Stimulated activated CD8-positive, alpha-beta memory T cell treated with anti-CD3 and anti-CD28 coated beads, Interleukin-15, amount 100 ng/mL, for 1 hour (primary cell): Measurements from ENCODE around the gene CFAP299.

ENCODE experiments used
- DNase-seq: peaks from one replicate; pipeline ENCODE4 v3.0.0-alpha.2; 2020; ENCODE audit warnings: low read depth

Gene CFAP299

DNA sequence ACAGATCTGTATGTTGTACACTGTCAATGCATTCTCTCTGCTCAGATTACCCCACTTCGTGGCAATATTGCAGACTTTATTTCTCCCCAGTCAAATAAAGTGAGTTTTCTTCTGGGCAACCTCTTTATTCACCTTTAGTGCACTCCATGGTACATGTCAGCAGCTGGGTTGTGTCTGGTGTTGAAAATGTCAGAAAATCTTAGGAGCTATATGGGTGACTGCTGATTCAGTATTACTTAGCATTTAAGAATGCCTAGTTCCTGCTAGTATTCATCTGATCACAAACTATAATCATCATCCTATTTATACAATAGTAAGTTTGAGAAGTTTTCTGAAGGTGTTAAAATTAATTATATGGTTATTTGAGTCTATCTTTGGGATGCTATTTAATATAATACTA lies 112.5 kb downstream of the CFAP299 start:
- DNase-seq: no peak

DNA sequence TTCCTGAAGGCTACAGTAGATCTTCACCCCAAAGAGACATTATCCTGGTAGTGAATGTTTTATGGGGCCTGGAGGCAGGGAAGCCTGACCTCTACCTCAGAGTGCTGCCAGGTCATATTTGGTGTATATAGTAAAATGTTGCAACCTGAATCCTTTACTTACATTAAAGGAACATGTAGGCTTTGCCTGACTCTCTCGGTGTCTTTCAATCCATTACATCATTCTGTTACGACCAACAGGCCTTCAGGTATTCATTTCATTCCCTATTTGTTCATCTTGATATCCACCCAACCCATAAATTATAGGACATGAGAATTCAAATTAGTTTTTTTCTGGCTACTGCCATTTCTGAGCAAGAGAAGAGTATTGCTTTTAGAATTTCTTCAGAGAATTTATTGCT lies 116.5 kb downstream of the CFAP299 start:
- DNase-seq: no peak

DNA sequence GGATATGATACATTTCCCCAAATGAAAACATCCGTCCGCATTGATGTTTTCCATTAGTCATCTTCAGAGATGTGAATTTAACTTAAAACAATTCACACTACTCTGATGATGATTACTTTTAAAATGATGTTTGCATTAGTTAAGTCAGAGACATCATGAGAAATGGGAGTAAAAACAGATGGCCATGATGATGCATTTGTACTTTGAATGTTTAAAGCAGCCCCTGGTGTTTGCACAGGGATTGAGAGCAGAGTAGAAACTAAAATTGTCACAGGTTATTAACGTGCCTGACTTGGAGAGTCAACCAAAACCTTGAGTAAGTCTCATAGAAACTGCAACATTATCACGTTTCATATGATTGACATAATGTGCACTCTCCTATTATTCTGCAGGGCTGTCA lies 117.2 kb downstream of the CFAP299 start:
- DNase-seq: no peak

DNA sequence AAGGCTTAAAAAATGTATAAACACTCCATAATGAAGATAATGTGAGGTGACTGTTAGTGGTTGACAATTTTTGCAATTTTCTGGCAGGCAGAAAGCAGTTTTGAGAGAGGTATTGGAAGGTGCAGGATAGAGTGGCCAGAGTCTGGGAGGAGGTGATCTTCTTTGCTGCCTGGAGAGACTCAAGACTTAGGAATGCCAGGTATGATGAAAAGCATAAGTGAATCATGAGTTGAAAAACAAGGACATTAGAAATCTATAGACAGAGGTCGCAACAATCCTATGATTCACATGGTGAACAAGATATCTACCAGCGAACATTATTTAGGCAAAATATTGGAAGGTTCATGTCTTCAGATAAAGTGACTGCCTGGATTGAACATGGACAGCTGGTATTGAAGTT lies 118.5 kb downstream of the CFAP299 start:
- no peak for DNase-seq

DNA sequence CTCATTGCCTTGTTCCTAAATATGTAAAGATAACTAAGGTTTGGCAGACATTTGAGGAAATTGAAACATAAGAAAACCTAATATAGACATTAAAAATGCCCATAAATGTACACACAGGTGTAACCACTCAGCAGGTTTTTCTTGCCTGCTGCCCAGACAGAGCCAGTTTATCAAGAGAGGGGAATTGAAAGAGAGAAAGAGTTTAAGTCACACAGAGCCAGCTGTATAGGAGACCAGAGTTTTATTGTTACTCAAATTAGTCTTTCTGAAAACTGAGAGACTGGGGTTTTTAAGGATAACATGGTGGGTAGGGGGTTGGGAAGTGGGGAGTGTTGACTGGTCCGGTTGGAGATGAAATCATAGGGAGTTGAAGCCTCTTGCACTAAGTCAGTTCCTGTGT lies 119.0 kb downstream of the CFAP299 start:
- DNase-seq: no peak

DNA sequence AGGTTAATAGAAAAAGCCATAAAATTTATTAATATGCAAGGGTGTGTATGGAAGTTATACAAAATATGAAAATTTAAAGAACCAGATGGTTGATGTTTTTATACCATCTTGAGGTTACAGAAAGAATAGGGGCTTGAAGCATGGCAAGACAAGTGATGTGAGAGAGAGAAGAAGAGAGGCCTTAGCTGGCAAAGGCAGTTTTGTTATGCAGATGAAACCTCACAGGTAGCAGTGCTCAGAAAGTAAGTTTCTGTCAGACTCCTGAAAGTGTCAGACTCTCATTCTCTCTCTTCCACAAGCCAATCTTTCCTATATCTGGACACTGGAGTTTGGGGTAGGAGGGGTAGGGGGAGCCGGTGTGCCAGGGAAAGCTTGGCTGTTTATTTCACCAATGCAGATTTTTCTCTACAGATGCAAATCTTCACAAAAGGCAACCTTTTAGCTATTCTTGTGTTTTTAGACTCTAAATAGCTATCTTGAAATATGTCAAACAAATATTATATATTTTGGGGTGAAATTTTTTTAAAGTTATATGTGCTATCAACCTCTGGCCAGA lies 124.5 kb downstream of the CFAP299 start:
- DNase-seq: no peak

DNA sequence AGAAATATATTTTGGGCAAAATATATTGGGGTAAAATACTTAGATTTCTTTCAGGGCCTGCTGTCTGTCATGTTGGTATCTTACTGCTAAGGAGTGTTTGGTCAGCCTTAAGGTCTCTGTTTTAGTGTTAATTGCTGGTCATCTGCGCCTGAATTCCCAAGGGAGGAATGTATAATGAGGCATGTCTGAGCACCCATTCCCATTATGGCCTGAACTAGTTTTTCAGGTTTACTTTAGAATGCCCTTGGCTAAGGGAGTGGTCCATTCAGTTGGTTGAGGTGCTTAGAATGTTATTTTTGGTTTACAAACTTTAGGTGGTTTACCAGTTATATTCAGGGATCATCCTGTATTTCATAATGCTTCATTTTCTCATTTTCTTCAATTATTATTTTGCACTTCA lies 125.9 kb downstream of the CFAP299 start:
- no peak for DNase-seq

DNA sequence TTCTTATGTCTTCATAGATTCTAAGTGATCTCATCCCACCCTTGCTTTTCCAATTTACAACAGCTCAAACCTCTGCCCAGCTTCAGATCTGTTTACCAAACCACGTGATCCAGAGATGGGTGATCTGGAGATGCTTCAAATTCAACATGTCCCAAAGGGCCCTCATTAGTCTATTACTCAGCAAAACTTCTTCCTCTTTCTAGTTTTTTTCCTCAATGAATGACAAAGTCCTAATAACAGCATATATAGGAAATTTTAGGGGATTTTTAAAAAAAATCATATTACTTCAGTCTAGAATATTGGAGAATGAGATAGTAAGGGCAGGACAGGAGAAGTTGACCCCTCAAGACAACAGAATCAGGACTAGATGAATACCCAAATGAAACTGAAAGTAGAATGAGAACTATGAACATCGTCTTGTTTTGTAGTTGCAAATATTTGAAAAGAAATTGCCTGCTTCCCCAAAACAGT lies 127.1 kb downstream of the CFAP299 start:
- no peak for DNase-seq

DNA sequence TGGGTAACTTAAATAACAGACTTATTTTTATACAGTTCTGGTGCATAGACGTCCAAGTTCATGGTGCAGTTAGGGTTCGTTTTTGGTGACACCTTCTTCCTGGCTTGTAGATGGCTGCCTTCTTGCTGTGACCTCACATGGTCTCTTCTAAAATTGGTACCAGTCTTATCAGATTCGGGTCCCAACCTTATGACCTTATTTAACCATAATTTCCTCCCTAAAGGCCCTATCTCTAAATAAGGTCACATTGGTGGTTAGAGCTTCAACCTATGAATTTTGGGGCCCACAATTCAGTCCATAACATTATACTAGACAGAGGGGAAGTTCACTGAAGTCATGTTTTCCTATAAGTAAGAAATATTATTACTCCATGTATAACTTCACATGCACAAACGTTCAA lies 128.0 kb downstream of the CFAP299 start:
- no peak for DNase-seq

DNA sequence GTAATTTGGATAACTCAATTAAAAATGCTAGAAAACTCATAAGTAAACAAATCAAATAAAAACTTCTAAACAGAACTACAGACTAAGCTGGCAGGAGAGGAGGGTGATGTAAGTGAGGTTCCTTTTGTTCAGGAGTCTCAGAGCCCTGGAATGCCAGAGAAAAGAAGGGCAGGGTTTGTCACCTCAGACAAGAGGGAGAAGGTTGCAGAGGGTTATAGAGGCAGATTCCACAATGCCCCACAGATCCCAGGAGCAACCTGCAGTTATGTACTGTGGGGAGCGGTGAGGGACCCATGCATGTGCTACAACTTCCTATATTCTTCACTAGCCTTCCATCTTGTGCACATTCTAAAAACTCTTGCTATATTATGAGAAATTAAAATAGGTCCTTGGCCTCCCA lies 129.7 kb downstream of the CFAP299 start:
- no peak for DNase-seq

DNA sequence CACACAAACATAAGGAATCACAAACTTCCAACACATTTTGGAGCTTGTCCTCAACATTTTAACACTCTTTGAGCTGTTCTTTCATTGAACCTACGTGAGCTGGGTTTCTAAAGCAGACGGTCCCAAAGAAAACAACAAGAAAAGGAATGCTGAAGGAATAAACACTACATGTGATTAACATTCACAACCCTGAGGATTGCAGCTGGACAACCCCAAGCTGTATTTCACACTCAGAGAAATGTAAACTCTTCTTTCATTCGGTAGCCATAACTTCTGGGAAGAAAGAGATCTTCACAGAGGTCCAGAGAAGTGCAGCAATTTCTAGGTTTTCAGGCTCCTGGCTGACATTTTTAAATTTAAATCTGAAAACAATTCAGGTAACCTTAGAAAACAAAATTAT lies 130.2 kb downstream of the CFAP299 start:
- DNase-seq: no peak

DNA sequence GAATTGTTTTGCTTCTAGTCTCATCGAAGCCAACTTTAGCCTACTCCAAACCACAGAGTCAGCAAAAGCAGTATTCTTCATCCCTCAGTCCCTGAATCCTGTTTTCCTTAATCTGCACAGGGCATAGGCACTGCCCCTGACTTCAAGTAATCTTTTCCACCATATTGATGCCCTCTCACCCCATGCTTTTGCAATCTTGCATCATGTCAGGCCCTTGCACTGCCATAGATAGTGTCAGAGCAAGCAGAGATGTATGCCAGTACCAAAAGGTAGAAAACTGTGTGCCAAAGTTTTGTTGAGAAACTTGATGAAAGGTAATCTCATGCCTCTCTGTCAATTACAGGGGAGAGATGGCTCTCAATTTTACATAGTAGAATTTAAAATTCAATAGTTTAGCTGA lies 131.1 kb downstream of the CFAP299 start:
- DNase-seq: no peak

DNA sequence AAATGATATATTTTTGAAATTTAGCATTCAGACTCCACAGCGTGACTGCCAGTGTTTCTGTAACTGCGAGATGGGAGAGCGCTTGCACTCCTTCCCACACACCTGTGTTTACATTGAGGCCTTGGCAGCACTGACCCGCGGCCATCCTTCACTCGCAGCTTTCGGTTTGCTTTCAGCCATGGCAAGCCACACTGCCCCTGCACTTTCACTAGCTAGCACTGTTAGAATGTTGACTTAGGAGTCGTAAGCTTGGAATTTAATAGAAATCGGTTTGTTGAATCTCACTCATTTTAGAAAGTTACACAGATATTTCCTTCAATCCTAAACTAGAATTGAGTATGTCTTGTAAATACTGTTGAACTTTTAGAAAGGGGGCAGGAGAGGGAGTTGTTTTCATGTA lies 136.2 kb downstream of the CFAP299 start:
- no peak for DNase-seq

DNA sequence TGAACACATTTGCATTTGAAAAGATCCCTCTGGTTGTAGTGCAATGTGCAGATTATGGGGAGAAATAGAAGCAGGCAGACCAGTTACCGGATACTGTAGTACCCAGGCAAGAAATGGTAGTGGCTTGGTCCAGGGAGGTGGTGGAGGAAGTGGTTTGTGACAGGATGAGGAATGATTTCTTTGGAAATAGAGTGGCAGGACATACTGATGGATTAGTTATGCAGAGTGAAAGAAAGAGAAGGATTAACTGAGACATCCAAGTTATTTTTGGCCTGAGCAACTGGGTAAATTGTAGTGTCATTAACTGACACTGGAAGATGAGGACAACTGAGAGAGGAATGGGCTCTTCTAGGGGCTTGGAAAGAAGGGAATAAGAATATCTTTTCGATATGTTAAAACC lies 139.7 kb downstream of the CFAP299 start:
- no peak for DNase-seq

DNA sequence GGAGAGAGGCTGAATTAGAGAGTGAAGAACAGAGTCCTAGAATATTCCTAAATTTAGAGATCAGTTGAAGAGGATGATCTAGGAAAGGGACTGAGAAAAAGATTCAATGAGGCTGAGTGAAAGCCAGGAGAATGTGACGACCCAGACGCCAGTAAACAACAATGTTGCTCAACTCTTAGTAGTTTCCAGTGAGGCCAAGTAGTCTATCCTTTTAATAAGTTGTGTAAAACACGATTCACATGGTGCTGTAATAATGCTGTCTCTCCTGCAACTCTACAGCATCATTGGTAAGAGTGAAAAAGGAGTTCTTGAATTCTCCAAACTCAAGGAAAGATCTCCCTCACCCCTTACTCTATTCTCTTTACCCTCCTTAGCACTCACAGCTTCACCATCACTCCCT lies 140.3 kb downstream of the CFAP299 start:
- DNase-seq: no peak

DNA sequence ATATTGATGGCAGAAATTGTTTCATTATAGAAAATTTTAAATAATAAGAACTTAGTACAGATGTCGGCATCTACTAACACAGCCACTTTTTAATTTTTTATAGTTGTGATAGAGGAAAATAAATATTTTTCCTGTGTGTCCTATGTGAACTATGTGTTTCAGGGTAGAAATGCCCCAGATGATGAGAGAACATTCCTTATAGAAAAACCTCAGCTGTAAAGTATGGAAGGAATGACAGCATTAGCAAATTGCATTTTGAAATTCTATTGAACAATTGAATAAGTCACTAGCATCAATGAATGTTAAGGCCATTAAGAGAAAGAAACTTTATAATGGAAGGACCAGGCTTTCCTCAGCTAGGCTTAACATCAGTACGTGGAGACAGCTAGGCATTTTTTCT lies 149.2 kb downstream of the CFAP299 start:
- DNase-seq: no peak

DNA sequence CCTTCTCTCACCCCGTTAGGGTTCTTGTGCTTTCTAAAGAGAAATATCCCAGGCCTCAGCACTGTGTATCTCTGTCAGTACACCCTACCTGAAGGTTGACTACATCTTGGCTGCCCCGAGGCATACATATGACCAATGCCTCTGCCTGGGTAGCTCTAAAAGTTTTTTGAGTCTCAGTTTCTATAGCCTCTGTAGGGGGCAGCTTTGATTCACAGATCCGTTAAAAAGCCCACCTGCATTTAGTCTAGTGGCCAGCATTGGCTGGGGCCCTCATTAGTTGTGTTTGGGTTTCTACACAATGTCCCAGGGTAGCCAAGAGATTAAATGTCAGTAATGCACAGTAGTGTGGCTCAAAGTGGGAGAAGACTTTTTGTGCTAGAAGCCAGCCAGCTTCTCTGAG lies 151.1 kb downstream of the CFAP299 start:
- no peak for DNase-seq

DNA sequence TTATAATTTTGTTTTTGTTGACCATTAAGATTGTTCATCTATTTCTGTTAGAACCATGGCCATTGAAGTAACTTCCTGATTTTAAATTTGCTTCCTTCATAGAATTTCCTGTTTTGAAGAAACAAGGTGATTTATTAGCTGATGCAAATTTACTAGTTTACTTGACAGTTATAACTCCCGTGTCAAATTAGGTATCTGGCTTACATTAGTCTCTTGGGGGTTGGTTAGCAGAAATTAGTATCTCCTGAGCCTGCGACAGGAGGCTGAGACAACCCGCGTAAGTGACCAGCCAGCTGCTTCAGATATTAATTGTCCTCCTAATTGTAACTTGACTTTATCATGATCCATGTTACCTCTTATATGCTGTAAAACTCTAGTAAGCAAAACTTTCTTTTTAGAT lies 154.3 kb downstream of the CFAP299 start:
- no peak for DNase-seq

DNA sequence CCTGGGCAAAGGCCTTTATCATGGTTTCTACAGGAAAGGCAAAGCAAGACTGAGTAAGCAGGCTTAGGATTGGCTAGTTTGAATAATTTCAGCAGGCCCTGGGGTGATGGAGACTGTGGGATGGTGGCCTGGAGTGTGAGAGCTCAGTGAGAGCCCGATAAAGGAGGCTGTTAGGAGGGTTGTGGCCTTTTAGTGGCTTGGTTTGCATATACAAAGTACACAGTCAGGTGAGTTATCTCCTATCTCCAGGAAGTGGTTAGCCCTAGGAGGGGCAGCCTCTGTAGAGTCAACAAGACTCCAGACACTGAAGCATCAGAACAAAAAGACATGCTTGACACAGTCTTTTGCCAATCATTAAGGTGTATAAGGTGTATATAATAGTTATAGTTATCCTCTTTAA lies 157.2 kb downstream of the CFAP299 start:
- peak; percentile 23 for DNase-seq

DNA sequence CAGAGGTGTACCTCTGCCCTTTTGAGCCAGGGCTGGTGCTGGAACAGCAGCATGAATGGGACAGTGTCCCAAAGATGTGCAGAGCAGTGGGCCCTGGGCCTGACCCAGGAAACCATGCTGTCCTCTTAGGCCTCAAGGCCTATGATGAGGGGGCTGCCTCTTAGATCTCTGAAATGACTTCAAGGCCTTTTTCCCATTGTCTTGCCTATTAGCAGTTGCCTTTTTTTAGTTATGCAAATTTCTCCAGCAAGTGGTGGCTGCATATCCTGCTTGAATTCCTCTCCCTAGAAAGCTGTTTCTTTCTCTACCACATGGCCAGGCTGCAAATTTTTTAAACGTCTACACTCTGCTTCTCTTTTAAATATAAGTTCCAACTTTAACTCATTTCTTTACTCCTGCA lies 160.3 kb downstream of the CFAP299 start:
- no peak for DNase-seq

DNA sequence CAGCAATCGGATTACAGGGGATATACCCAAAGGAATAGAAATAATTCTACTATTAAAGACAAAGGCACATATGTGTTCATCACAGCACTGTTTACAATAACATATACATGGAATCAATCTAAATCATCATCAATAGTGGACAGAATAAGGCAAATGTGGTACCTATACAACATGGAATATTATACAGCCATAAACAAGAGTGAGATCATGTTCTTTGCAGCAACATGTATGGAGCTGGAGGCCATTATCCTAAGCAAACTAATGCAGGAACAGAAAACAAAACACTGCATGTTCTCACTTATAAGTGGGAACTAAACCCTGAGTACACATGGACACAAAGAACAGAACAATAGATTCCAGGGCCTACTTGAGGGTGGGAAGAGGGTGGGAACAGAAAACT lies 163.2 kb downstream of the CFAP299 start:
- DNase-seq: no peak

DNA sequence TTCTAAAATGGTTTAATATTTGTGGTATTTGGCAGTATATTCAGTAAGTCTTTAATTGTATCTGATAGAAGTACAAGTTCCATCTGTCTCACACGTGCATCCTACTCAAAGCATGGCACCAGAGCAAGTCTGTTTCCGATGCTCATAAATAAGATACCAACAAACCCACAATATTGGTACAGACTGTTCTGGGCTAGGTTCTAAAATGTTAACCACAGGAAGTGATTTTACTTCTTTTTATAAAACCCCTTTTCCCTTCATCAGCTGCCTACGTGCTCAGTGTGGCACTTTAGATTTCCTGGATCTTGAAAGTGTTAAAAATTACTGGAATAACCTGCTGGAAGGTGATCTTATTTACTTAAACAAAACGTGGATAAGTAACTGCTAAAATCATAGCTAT lies 165.1 kb downstream of the CFAP299 start:
- no peak for DNase-seq

DNA sequence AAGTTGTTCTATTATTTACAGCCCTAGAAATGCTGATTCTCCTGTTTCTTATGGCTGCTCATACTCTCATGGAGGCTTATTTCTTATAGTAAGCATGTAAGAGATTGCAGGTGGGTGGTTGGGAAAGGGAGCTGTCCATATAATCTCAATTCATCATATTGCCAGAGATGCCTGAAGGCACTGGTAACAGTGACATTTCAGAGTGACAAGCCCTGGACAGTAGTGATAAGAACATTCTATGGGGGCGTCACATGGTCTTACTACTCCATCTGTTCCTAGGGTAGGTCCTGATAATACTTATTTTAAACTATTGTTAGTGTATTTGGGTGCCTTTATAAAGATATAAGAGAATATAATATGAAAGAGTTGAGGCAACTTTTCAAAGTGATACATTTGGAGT lies 171.5 kb downstream of the CFAP299 start:
- DNase-seq: no peak

DNA sequence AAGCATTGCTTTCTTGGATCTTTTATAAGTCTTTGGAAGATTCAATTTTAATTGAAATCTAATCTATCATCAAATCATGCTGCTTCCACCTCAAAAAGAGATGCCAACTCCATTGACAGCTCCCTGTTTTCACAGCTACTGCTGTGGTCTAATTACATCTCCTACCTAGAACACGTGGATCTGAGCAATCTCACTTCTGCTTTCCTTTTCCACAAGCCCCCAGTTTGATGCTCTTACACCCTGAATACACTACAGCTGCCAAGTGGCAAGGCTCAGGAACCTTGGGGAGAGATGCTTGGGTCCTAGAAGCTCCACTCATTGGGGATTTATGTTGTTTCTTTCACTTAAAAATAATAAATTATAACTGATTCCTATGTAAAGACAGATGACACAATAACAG lies 172.0 kb downstream of the CFAP299 start:
- DNase-seq: no peak

DNA sequence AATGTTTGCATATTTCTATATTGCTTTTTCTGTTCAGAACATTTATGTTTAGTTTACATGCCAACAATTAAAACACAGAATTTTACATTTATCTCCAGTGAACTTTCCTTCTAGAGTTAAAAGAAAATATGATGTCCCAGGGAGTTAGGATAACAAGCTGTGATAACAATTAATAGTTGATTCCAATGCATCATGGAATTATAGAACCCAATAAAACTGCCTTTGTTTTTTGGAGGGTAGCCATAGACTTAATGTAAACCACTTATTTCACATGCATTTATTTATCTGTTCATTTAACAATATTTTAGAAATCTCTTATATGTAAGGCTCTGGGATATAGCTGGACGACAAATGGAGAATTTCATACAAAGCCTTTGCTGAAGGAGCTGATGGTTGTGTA lies 180.0 kb downstream of the CFAP299 start:
- DNase-seq: no peak
